K562 (cell line): ENCODE results near the gene PCNX2. TPM values are rescaled to one million over a fixed set of nuclear protein-coding genes. Genes with fewer than 3 reads are reported as not detected.
"Not testable (repeated sequence)": the region's sequence is repeated elsewhere in the genome, so short reads cannot be mapped to it uniquely, and the experiment has no call there.

Experiments
- ATAC-seq: fragments of 200-7000 bp; cut with Tn5 transposase; 3 replicates; pipeline ENCODE4 v1.9.1; 2020; ENCODE audit warnings: moderate library complexity
- BruUV-seq: library from RNA; stranded (reverse); fragments of 400-500 nt; replicated peaks from 2 replicates; lab custom pipeline; 2021; lab: Mats Ljungman, UMichigan
- CTCF ChIA-PET: fragments of 300-600 bp; formaldehyde crosslinking; extraction: SDS; loops from one replicate; lab custom pipeline; 2021; ENCODE audit warnings: low intra/inter-chr PET ratio; lab: Yijun Ruan, JAX
- POLR2A ChIA-PET: fragments of 300-600, 350-650 bp; sonication (Branson Sonifier 250); formaldehyde crosslinking; extraction: SDS; loops from one replicate; lab custom pipeline; 2021; ENCODE audit warnings: antibody characterized with exemption, inconsistent platforms; lab: Yijun Ruan, JAX
- DNase-seq, 4 experiments: peaks; one replicate each; pipeline versions ENCODE4 v3.0.0 to v3.0.0-alpha.2; 2011 to 2018; ENCODE audit warnings: low spot score in 3 of 4, mixed read lengths in 3 of 4; ENCODE audit errors: extremely low read depth in 1 of 4
- FAIRE-seq: peaks from 2 replicates; lab custom pipeline; 2011; peaks lifted over from hg19 to GRCh38; lab: Jason Lieb, UNC
- H2AFZ ChIP-seq: 2 replicates; pipeline ENCODE4 v1.6.0; 2011; ENCODE audit warnings: low read depth, low read length, control low read depth, inconsistent platforms
- H3K27ac ChIP-seq: fragments of 200-600 bp; 3 replicates; pipeline ENCODE4 v1.8.0; 2011; ENCODE audit warnings: low read depth, mild to moderate bottlenecking, control low read depth, inconsistent platforms, low read length, moderate library complexity, mixed read lengths; ENCODE audit errors: extremely low read depth
- H3K27me3 ChIP-seq, 2 experiments: fragments of 300-600 bp in 1 of 2; 2 replicates in 1 of 2; 3 replicates in 1 of 2; pipeline versions ENCODE4 v1.6.0 to v1.8.0; 2011; ENCODE audit warnings: inconsistent platforms in 2 of 2, low read length in 2 of 2, mild to moderate bottlenecking in 1 of 2, mixed read lengths in 1 of 2, moderate library complexity in 1 of 2; ENCODE audit not compliant: control insufficient read depth in 2 of 2, insufficient read depth in 2 of 2
- H3K36me3 ChIP-seq: fragments of 300-600 bp; 3 replicates; pipeline ENCODE4 v1.8.0; 2011; ENCODE audit warnings: mild to moderate bottlenecking, low read length, inconsistent platforms; ENCODE audit not compliant: control insufficient read depth, insufficient read depth
- H3K4me1 ChIP-seq, 2 experiments: fragments of 200-600 bp in 1 of 2; replicated peaks in 1 of 2; 2 replicates in 1 of 2; 3 replicates in 1 of 2; pipeline versions ENCODE4 v1.5.1 to v1.8.0; 2011; ENCODE audit warnings: inconsistent platforms in 2 of 2, low read length in 2 of 2, mild to moderate bottlenecking in 1 of 2, mixed read lengths in 1 of 2, moderate library complexity in 1 of 2; ENCODE audit not compliant: control insufficient read depth in 2 of 2, insufficient read depth in 2 of 2
- H3K4me2 ChIP-seq: 2 replicates; pipeline ENCODE4 v1.6.1; 2011; ENCODE audit warnings: low read length, control low read depth, inconsistent platforms, mixed read lengths; ENCODE audit not compliant: insufficient read depth
- H3K4me3 ChIP-seq: fragments of 200-600 bp; sonication (generic), shearing (Covaris generic); 2 replicates; pipeline ENCODE4 v1.5.1; 2016; ENCODE audit warnings: control low read depth, inconsistent platforms
- H3K79me2 ChIP-seq: fragments of 200-600 bp; 3 replicates; pipeline ENCODE4 v1.8.0; 2011; ENCODE audit warnings: low read length, inconsistent platforms; ENCODE audit not compliant: control insufficient read depth, insufficient read depth
- H3K9ac ChIP-seq, 2 experiments: 2 replicates each; pipeline versions ENCODE4 v1.6.0 to v1.6.1; 2011; ENCODE audit warnings: low read depth in 2 of 2, low read length in 2 of 2, control low read depth in 1 of 2, inconsistent platforms in 1 of 2, mild to moderate bottlenecking in 1 of 2, mixed read lengths in 1 of 2; ENCODE audit not compliant: insufficient read depth in 1 of 2
- H3K9me1 ChIP-seq: one replicate; pipeline ENCODE4 v1.6.0; 2011; ENCODE audit warnings: inconsistent platforms, mild to moderate bottlenecking, low read length, moderate library complexity; ENCODE audit not compliant: control insufficient read depth, insufficient read depth
- H3K9me3 ChIP-seq: replicated peaks from 2 replicates; pipeline ENCODE4 v1.5.1; 2011; ENCODE audit warnings: low read depth, low read length, inconsistent platforms; ENCODE audit not compliant: control insufficient read depth, insufficient read depth
- H4K20me1 ChIP-seq: replicated peaks from 2 replicates; pipeline ENCODE4 v1.6.1; 2011; ENCODE audit warnings: low read length, inconsistent platforms, mixed read lengths; ENCODE audit not compliant: control insufficient read depth, insufficient read depth
- BDP1 ChIP-seq: IDR thresholded peaks from 3 replicates; pipeline ENCODE4 v1.6.1; 2011; ENCODE audit not compliant: insufficient read length, insufficient read depth
- PML ChIP-seq: IDR thresholded peaks from 2 replicates; pipeline ENCODE4 v1.6.1; 2012; ENCODE audit warnings: low read length, inconsistent platforms
- PREB ChIP-seq: sonication (generic); formaldehyde crosslinking; IDR thresholded peaks from 2 replicates; pipeline ENCODE4 v1.8.1; 2023; ENCODE audit warnings: mild to moderate bottlenecking, missing genetic modification reagents
- ZNF184 ChIP-seq: sonication (generic); formaldehyde crosslinking; IDR thresholded peaks from 2 replicates; pipeline ENCODE4 v1.5.0; 2020; ENCODE audit warnings: missing genetic modification reagents
- ZNF24 ChIP-seq: fragments of 450-650 bp; IDR thresholded peaks from 2 replicates; pipeline ENCODE4 v1.6.1; 2016
- ZNF589 ChIP-seq: fragments of 200-800 bp; sonication (Bioruptor generic); IDR thresholded peaks from 2 replicates; pipeline ENCODE4 v1.6.1; 2016; ENCODE audit warnings: low read depth, missing genetic modification characterization, missing compliant biosample characterization
- ZNF79 ChIP-seq: fragments of 250-450 bp; sonication (Bioruptor Pico); IDR thresholded peaks from 2 replicates; pipeline ENCODE4 v1.4.0; 2020; ENCODE audit warnings: low read depth, mild to moderate bottlenecking, moderate library complexity
- WGBS: fragments of 100-300 bp; shearing (Covaris generic); methylation state at CpG from one replicate; pipeline ENCODE4 v1.1.6; 2016; ENCODE audit warnings: low coverage, mixed read lengths; ENCODE audit not compliant: insufficient coverage; ENCODE audit errors: missing lambda C conversion rate; 5-methylcytosine and 5-hydroxymethylcytosine counted together
- in situ Hi-C: fragments of 300-500 bp; cut with MboI; formaldehyde crosslinking; loops from 4 replicates; pipeline ENCODE4 v1.15.0; 2018; ENCODE audit warnings: inconsistent platforms, mixed read lengths
- intact Hi-C: fragments of 100-400 bp; cut with micrococcal nuclease; formaldehyde crosslinking; loops from 2 replicates; pipeline ENCODE4 v1.14.2; 2022
- polyA plus RNA-seq, 8 experiments: library from polyadenylated mRNA; depleted of rRNA in 4 of 8; stranded (reverse) in 5 of 8; unstranded in 3 of 8; fragments of >200 nt; fragmentation: Nextera tagmentation in 2 of 8; fragmentation: Illumina TruSeq in 1 of 8; extraction: Ambion mirVana in 2 of 8; extraction: Trizol in 1 of 8; gene quantifications; 2 replicates each; pipeline versions ENCODE4 v1.2.1 to v1.2.3, GENCODE V29; 2011 to 2014; ENCODE audit warnings: inconsistent platforms in 1 of 8, missing spikeins in 1 of 8
- total RNA-seq, 7 experiments: library from RNA; depleted of rRNA in 6 of 7; stranded (reverse); fragments of >200 nt in 6 of 7; fragmentation: Illumina TruSeq in 2 of 7; extraction: Trizol in 2 of 7; gene quantifications; 2 replicates each; pipeline versions ENCODE4 v1.2.1 to v1.2.3, GENCODE V29; 2011 to 2021; ENCODE audit warnings: low replicate concordance in 1 of 7

Gene PCNX2
- total and polyA plus RNA-seq, 9 of the 15 experiments (the other 6 are each of a cell fraction or from before 2014, with no cell fraction given) = 0.07 to 0.33 TPM; not detected in 7

- Histone ChIP-seq H2AFZ (no peak overlapping the region), H3K27me3 (peaks cover 0 to 3% of the 10 kb centered on the region in 2 experiments; a peak in 1 of 5 replicates), H3K36me3 (no peaks in the 10 kb centered on the region), H3K79me2 (no peaks in the 10 kb centered on the region), H3K27ac (no peak overlapping the region), H3K9ac (no peak overlapping the region), H4K20me1 (no peaks in the 10 kb centered on the region), H3K9me3 (no peaks in the 10 kb centered on the region), H3K4me2 (no peak overlapping the region), H3K9me1 (no peaks in the 10 kb centered on the region), H3K4me1 (no peaks in the 10 kb centered on the region), H3K4me3 (no peak overlapping the region)
- ChIA-PET POLR2A (no interaction called here), CTCF (no interaction called here)
- ATAC-seq (no peak; the same call in 2 of the 3 replicates), DNase-seq (no peak), FAIRE-seq (no peak)
- TF ChIP-seq ZNF24 (no peak), ZNF184 (CRISPR knock-in tag) (no peak), BDP1 (no peak), ZNF589 (CRISPR knock-in tag) (no peak), PREB (CRISPR knock-in tag) (no peak), ZNF79 (CRISPR knock-in tag) (no peak), PML (no peak)
- intact Hi-C loops = no loop called here
- 0% methylated on average over 2 of the region's 2 CpGs for WGBS
- no TSS peak for BruUV-seq
- in situ Hi-C loops = no loop called here
These were observed 213.8 kb downstream of the PCNX2 start for GRCh38 chr1:233081735-233082134.

- H3K79me2 ChIP-seq, DNase-seq, H3K4me2 ChIP-seq, H3K4me3 ChIP-seq, FAIRE-seq, in situ Hi-C loops, ATAC-seq, H2AFZ ChIP-seq, H3K36me3 ChIP-seq, H3K9me3 ChIP-seq, H4K20me1 ChIP-seq, H3K4me1 ChIP-seq, intact Hi-C loops, CTCF ChIA-PET, H3K27me3 ChIP-seq, H3K9me1 ChIP-seq, H3K9ac ChIP-seq, BruUV-seq, H3K27ac ChIP-seq: not testable (repeated sequence)
- POLR2A ChIA-PET = interaction anchor here (0.9 kb wide), 1 partner anchor 9 kb away, joined by 3 read pairs; no protein-coding TSS in a partner anchor
- WGBS = 0% methylated on average over 4 of the region's 4 CpGs
These were observed 214.7 kb downstream of the PCNX2 start for GRCh38 chr1:233080827-233081226.
